Nephron (organoid): ENCODE measurements around the gene PPP6R1.
A peak's percentile ranks its signal among the peaks of the same experiment; 100 is the strongest.

Experiments used
- H3K27ac Mint-ChIP-seq, 3 experiments: 2 replicates each; pipeline ENCODE4 v1.8.0; 2020; ENCODE audit warnings: mixed read lengths in 3 of 3, mild to moderate bottlenecking in 2 of 3, moderate library complexity in 1 of 3
- H3K27me3 Mint-ChIP-seq: 2 replicates; pipeline ENCODE4 v1.8.0; 2021; ENCODE audit warnings: low read depth, mild to moderate bottlenecking, moderate library complexity, mixed read lengths
- H3K36me3 Mint-ChIP-seq: 2 replicates; pipeline ENCODE4 v1.8.0; 2020; ENCODE audit warnings: low read depth, mixed read lengths
- H3K4me1 Mint-ChIP-seq: 2 replicates; pipeline ENCODE4 v1.8.0; 2020; ENCODE audit warnings: mixed read lengths
- H3K4me3 Mint-ChIP-seq, 3 experiments: 2 replicates each; pipeline ENCODE4 v1.8.0; 2020; ENCODE audit warnings: mild to moderate bottlenecking in 3 of 3, mixed read lengths in 3 of 3, moderate library complexity in 2 of 3
- H3K9me3 Mint-ChIP-seq: 2 replicates; pipeline ENCODE4 v1.8.0; 2020; ENCODE audit warnings: mixed read lengths
- CTCF ChIP-seq, 3 experiments: fragments of 200-600 bp; sonication (generic); IDR thresholded peaks; one replicate each; pipeline ENCODE4 v1.5.0; 2021; ENCODE audit warnings: antibody characterized with exemption in 3 of 3; ENCODE audit not compliant: unreplicated experiment in 3 of 3

The PPP6R1 gene

GRCh38 chr19:55266404-55266803, 7.6 kb upstream of the PPP6R1 start:
- H3K27ac Mint-ChIP-seq, result peak overlapping the region in 1 of 3 experiments; percentile 2
- peaks cover 5% of the 10 kb centered on the region for H3K27me3 Mint-ChIP-seq
- peaks cover 37% of the 10 kb centered on the region for H3K36me3 Mint-ChIP-seq
- H3K4me1 Mint-ChIP-seq, result peaks cover 7% of the 10 kb centered on the region
- H3K9me3 Mint-ChIP-seq, result peaks cover 9% of the 10 kb centered on the region
- H3K4me3 Mint-ChIP-seq, result peak overlapping the region in 1 of 3 experiments; percentile 20
- no peak for TF ChIP-seq CTCF (IDR thresholded peaks at IDR 0.05; ENCODE audit: unreplicated experiment in 3 of 3)

- H3K36me3 Mint-ChIP-seq, result peaks cover 34% of the 10 kb centered on the region
- H3K9me3 Mint-ChIP-seq, result peaks cover 9% of the 10 kb centered on the region
- H3K27ac Mint-ChIP-seq, result peak overlapping the region in 1 of 3 experiments; percentile 2
- TF ChIP-seq CTCF (IDR thresholded peaks at IDR 0.05; ENCODE audit: unreplicated experiment in 3 of 3), result no peak
- H3K27me3 Mint-ChIP-seq, result peaks cover 5% of the 10 kb centered on the region
- peaks cover 7% of the 10 kb centered on the region for H3K4me1 Mint-ChIP-seq
- H3K4me3 Mint-ChIP-seq, result peak overlapping the region in 1 of 3 experiments; percentile 20
These were observed 7.0 kb upstream of the PPP6R1 start for GRCh38 chr19:55265723-55266386.

GRCh38 chr19:55265173-55265572, 6.4 kb upstream of the PPP6R1 start:
- Mint-ChIP-seq H3K4me1 (peaks cover 7% of the 10 kb centered on the region), H3K36me3 (peaks cover 30% of the 10 kb centered on the region), H3K27ac (no peak overlapping the region), H3K27me3 (peaks cover 5% of the 10 kb centered on the region), H3K4me3 (no peak overlapping the region), H3K9me3 (peaks cover 9% of the 10 kb centered on the region)
- TF ChIP-seq CTCF (IDR thresholded peaks at IDR 0.05; ENCODE audit: unreplicated experiment in 3 of 3), result no peak

GRCh38 chr19:55264531-55264930, 5.7 kb upstream of the PPP6R1 start:
- Mint-ChIP-seq H3K27me3 (peaks cover 5% of the 10 kb centered on the region), H3K4me3 (no peak overlapping the region), H3K36me3 (peaks cover 26% of the 10 kb centered on the region), H3K9me3 (peaks cover 9% of the 10 kb centered on the region), H3K4me1 (peaks cover 7% of the 10 kb centered on the region), H3K27ac (no peak overlapping the region)
- no peak for TF ChIP-seq CTCF (IDR thresholded peaks at IDR 0.05; ENCODE audit: unreplicated experiment in 3 of 3)

GRCh38 chr19:55262359-55262758, 3.5 kb upstream of the PPP6R1 start:
- no peak for TF ChIP-seq CTCF (IDR thresholded peaks at IDR 0.05; ENCODE audit: unreplicated experiment in 3 of 3)

GRCh38 chr19:55261671-55262126, 2.9 kb upstream of the PPP6R1 start:
- peaks cover 15% of the 10 kb centered on the region for H3K4me1 Mint-ChIP-seq
- H3K9me3 Mint-ChIP-seq, result peaks cover 5% of the 10 kb centered on the region
- no peak overlapping the region for H3K27ac Mint-ChIP-seq

More at GRCh38 chr19:55262359-55262758, 3.5 kb upstream of the PPP6R1 start:
- Mint-ChIP-seq H3K27me3 (peaks cover 5% of the 10 kb centered on the region), H3K9me3 (peaks cover 7% of the 10 kb centered on the region), H3K36me3 (peaks cover 14% of the 10 kb centered on the region), H3K4me1 (peaks cover 9% of the 10 kb centered on the region), H3K4me3 (no peak overlapping the region), H3K27ac (no peak overlapping the region)

More at GRCh38 chr19:55261671-55262126, 2.9 kb upstream of the PPP6R1 start:
- Mint-ChIP-seq H3K4me3 (peak overlapping the region in 1 of 3 experiments; percentile 25), H3K36me3 (peaks cover 12% of the 10 kb centered on the region), H3K27me3 (peaks cover 5% of the 10 kb centered on the region)
- no peak for TF ChIP-seq CTCF (IDR thresholded peaks at IDR 0.05; ENCODE audit: unreplicated experiment in 3 of 3)
